Measurements from ENCODE around the gene ZNF236. TPM values are rescaled to one million over a fixed set of nuclear protein-coding genes. Genes with fewer than 3 reads are reported as not detected.

Gene ZNF236
- total and polyA plus RNA-seq, 10 of the 15 experiments (the other 5 are each of a cell fraction or from before 2014, with no cell fraction given): 1.0 to 14.4 (median 5.9) TPM

GRCh38 chr18:76993085-76993382 is 170.7 kb downstream of the ZNF236 start (continued):
- TF ChIP-seq ZBTB4 (CRISPR knock-in tag; IDR thresholded peaks at IDR 0.05) (no peak), ZNF687 (IDR thresholded peaks at IDR 0.05) (no peak), MTA3 (IDR thresholded peaks at IDR 0.05; ENCODE audit: borderline replicate concordance, low read length) (no peak), MTA2 (IDR thresholded peaks at IDR 0.05; ENCODE audit: low read depth) (no peak), SMAD1 (IDR thresholded peaks at IDR 0.05; ENCODE audit: low read depth, partially characterized antibody) (no peak), HCFC1 (IDR thresholded peaks at IDR 0.05; ENCODE audit: low read length) (no peak), MLLT1 (IDR thresholded peaks at IDR 0.05) (no peak), NR2F1 (conservative IDR thresholded peaks at IDR 0.05) (no peak), SIX5 (IDR thresholded peaks at IDR 0.05; ENCODE audit: low read depth, low read length, severe bottlenecking) (no peak), SRF (IDR thresholded peaks at IDR 0.05; ENCODE audit: low read depth in 2 of 2, low read length in 2 of 2) (no peak), ETV6 (conservative IDR thresholded peaks at IDR 0.05 in 1 of 2, IDR thresholded peaks at IDR 0.05 in 1 of 2; ENCODE audit: borderline replicate concordance in 1 of 2, low read depth in 1 of 2) (no peak), MEF2A (IDR thresholded peaks at IDR 0.05; ENCODE audit: insufficient read depth, low read depth, low read length) (no peak)
